HepG2 (cell line): Measurements from ENCODE around the gene VEGFA. TPM values are rescaled to one million over a fixed set of nuclear protein-coding genes. Genes with fewer than 3 reads are reported as not detected.

Experiments
- DMAP1 ChIP-seq: IDR thresholded peaks from 2 replicates; pipeline ENCODE4 v1.6.1; 2016
- FOXC1 ChIP-seq: sonication (generic); formaldehyde crosslinking; IDR thresholded peaks from 2 replicates; pipeline ENCODE4 v1.8.0; 2022; ENCODE audit warnings: mild to moderate bottlenecking, missing genetic modification reagents, borderline replicate concordance
- GMEB2 ChIP-seq: IDR thresholded peaks from 2 replicates; pipeline ENCODE4 v1.6.1; 2016; ENCODE audit warnings: missing biosample characterization, missing genetic modification reagents, low read depth
- GRHL1 ChIP-seq: sonication (generic); formaldehyde crosslinking; conservative IDR thresholded peaks from 2 replicates; pipeline ENCODE4 v1.8.0; 2022; ENCODE audit warnings: missing genetic modification reagents
- HMG20A ChIP-seq: IDR thresholded peaks from 2 replicates; pipeline ENCODE4 v1.6.1; 2016; ENCODE audit warnings: borderline replicate concordance
- HOXA3 ChIP-seq: sonication (generic); formaldehyde crosslinking; IDR thresholded peaks from 2 replicates; pipeline ENCODE4 v1.5.0; 2020; ENCODE audit warnings: missing genetic modification reagents
- HOXD1 ChIP-seq: sonication (generic); formaldehyde crosslinking; IDR thresholded peaks from 2 replicates; pipeline ENCODE4 v1.5.0; 2020; ENCODE audit warnings: missing genetic modification reagents
- IRX3 ChIP-seq: sonication (generic); formaldehyde crosslinking; IDR thresholded peaks from 2 replicates; pipeline ENCODE4 v1.8.1; 2023; ENCODE audit warnings: mild to moderate bottlenecking, low read depth, missing genetic modification reagents, borderline replicate concordance
- MAZ ChIP-seq, 2 experiments: sonication (generic) in 1 of 2; formaldehyde crosslinking in 1 of 2; IDR thresholded peaks; 2 replicates each; pipeline versions ENCODE4 v1.5.0 to v1.6.1; 2012 to 2020; ENCODE audit warnings: low read depth in 2 of 2, mild to moderate bottlenecking in 2 of 2, borderline replicate concordance in 1 of 2, improper control_type of control experiment in 1 of 2, low read length in 1 of 2, missing genetic modification reagents in 1 of 2, moderate library complexity in 1 of 2
- NR2C2 ChIP-seq: sonication (generic); formaldehyde crosslinking; IDR thresholded peaks from 2 replicates; pipeline ENCODE4 v1.4.0; 2020; ENCODE audit warnings: missing genetic modification reagents, mild to moderate bottlenecking, moderate library complexity, borderline replicate concordance
- PCBP1 ChIP-seq: fragments of 200-400 bp; formaldehyde crosslinking; IDR thresholded peaks from 2 replicates; pipeline ENCODE4 v1.6.1; 2017; ENCODE audit warnings: mild to moderate bottlenecking, low read depth, low read length, borderline replicate concordance
- RBM22 ChIP-seq: fragments of 200-400 bp; formaldehyde crosslinking; optimal IDR thresholded peaks from 2 replicates; pipeline ENCODE3; 2017; ENCODE audit warnings: mild to moderate bottlenecking, low read length, moderate library complexity
- SATB2 ChIP-seq: sonication (generic); formaldehyde crosslinking; IDR thresholded peaks from 2 replicates; pipeline ENCODE4 v1.5.0; 2020; ENCODE audit warnings: missing genetic modification reagents
- SMAD1 ChIP-seq: sonication (generic); formaldehyde crosslinking; IDR thresholded peaks from 2 replicates; pipeline ENCODE4 v1.4.0; 2020; ENCODE audit warnings: missing genetic modification reagents, low read depth, mild to moderate bottlenecking, borderline replicate concordance
- SNAI1 ChIP-seq: sonication (generic); formaldehyde crosslinking; IDR thresholded peaks from 2 replicates; pipeline ENCODE4 v1.5.0; 2020; ENCODE audit warnings: mild to moderate bottlenecking, missing genetic modification reagents, borderline replicate concordance
- SP5 ChIP-seq: IDR thresholded peaks from 2 replicates; pipeline ENCODE4 v1.6.1; 2016; ENCODE audit warnings: low read depth, borderline replicate concordance
- TARDBP ChIP-seq: sonication (generic); formaldehyde crosslinking; IDR thresholded peaks from 2 replicates; pipeline ENCODE4 v1.8.0; 2022; ENCODE audit warnings: mild to moderate bottlenecking, missing genetic modification reagents
- ZNF136 ChIP-seq: sonication (generic); formaldehyde crosslinking; IDR thresholded peaks from 2 replicates; pipeline ENCODE4 v1.8.1; 2022; ENCODE audit warnings: low read depth, mild to moderate bottlenecking, moderate library complexity, missing genetic modification reagents
- ZNF24 ChIP-seq: fragments of 450-650 bp; IDR thresholded peaks from 2 replicates; pipeline ENCODE4 v1.6.1; 2017; ENCODE audit warnings: antibody characterized with exemption, mild to moderate bottlenecking
- ZNF263 ChIP-seq: sonication (generic); formaldehyde crosslinking; IDR thresholded peaks from 2 replicates; pipeline ENCODE4 v1.4.0; 2020; ENCODE audit warnings: missing genetic modification reagents
- ZNF350 ChIP-seq: sonication (generic); formaldehyde crosslinking; IDR thresholded peaks from 2 replicates; pipeline ENCODE4 v1.4.0; 2020; ENCODE audit warnings: mild to moderate bottlenecking, low read depth, missing genetic modification reagents, borderline replicate concordance
- ZNF570 ChIP-seq: sonication (generic); formaldehyde crosslinking; IDR thresholded peaks from 2 replicates; pipeline ENCODE4 v1.4.0; 2020; ENCODE audit warnings: mild to moderate bottlenecking, missing genetic modification reagents, borderline replicate concordance
- ZNF800 ChIP-seq: sonication (generic); formaldehyde crosslinking; IDR thresholded peaks from 2 replicates; pipeline ENCODE4 v1.4.0; 2020; ENCODE audit warnings: missing genetic modification reagents
- ZNF850 ChIP-seq: sonication (generic); formaldehyde crosslinking; conservative IDR thresholded peaks from 2 replicates; pipeline ENCODE4 v1.9.0; 2021; ENCODE audit warnings: mild to moderate bottlenecking, missing genetic modification reagents
- ZSCAN22 ChIP-seq: sonication (generic); formaldehyde crosslinking; IDR thresholded peaks from 2 replicates; pipeline ENCODE4 v1.4.0; 2020; ENCODE audit warnings: mild to moderate bottlenecking, missing genetic modification reagents
- polyA plus RNA-seq, 8 experiments: library from polyadenylated mRNA; depleted of rRNA in 3 of 8; stranded (reverse) in 7 of 8; unstranded in 1 of 8; fragments of >200 nt; fragmentation: Illumina TruSeq in 4 of 8; extraction: Trizol in 4 of 8; gene quantifications; 2 replicates each; pipeline versions ENCODE4 v1.2.1 to v1.2.3, GENCODE V29; 2011 to 2016; ENCODE audit warnings: low read depth in 4 of 8, missing spikeins in 1 of 8, mixed read lengths in 1 of 8; ENCODE audit not compliant: insufficient read depth in 1 of 8
- total RNA-seq, 5 experiments: library from RNA; depleted of rRNA; stranded (reverse); fragments of >200 nt; fragmentation: Illumina TruSeq; extraction: Trizol; gene quantifications; 2 replicates each; pipeline ENCODE4 v1.2.3, GENCODE V29; 2016; ENCODE audit warnings: low read depth in 1 of 5

The VEGFA gene
- total and polyA plus RNA-seq, 2 of the 13 experiments (the other 11 are each of a cell fraction or from before 2014, with no cell fraction given), result 68.1 to 629 TPM

GRCh38 chr6:43724914-43725642, 44.9 kb upstream of the VEGFA start (continued):
- TF ChIP-seq MAZ (IDR thresholded peaks at IDR 0.05; ENCODE audit: borderline replicate concordance, low read depth, low read length), result no peak; the same call in 1 of the 2 replicates
- TF ChIP-seq MAZ (CRISPR knock-in tag; IDR thresholded peaks at IDR 0.05; ENCODE audit: low read depth), result peak; percentile 79
- TF ChIP-seq HOXA3 (CRISPR knock-in tag), result peak; percentile 39; the same call in 1 of the 2 replicates
- TF ChIP-seq HMG20A, result peak; percentile 88
- no peak for TF ChIP-seq GRHL1
- TF ChIP-seq SATB2 (CRISPR knock-in tag), result no peak
- TF ChIP-seq GMEB2 (CRISPR knock-in tag), result no peak
- no peak for TF ChIP-seq RBM22
- peak; percentile 68 for TF ChIP-seq TARDBP (CRISPR knock-in tag)
- TF ChIP-seq ZNF850 (CRISPR knock-in tag), result no peak
- peak; percentile 74; the same call in 1 of the 2 replicates for TF ChIP-seq SMAD1 (CRISPR knock-in tag)
- TF ChIP-seq DMAP1 (CRISPR knock-in tag), result peak; percentile 69
- TF ChIP-seq SP5, result 0 out of 2 replicates have a peak, but pooled peaks have one; percentile 44
- TF ChIP-seq SNAI1, result no peak
- 0 out of 2 replicates have a peak, but pooled peaks have one; percentile 44 for TF ChIP-seq ZNF800 (CRISPR knock-in tag)
- peak; percentile 54; the same call in 1 of the 2 replicates for TF ChIP-seq PCBP1
- no peak for TF ChIP-seq ZSCAN22 (CRISPR knock-in tag)
- TF ChIP-seq IRX3 (CRISPR knock-in tag), result no peak
- TF ChIP-seq FOXC1 (CRISPR knock-in tag), result peak; percentile 87
- TF ChIP-seq ZNF136, result no peak
- peak; percentile 97 for TF ChIP-seq ZNF350
- TF ChIP-seq ZNF24, result no peak
- TF ChIP-seq ZNF570 (CRISPR knock-in tag), result no peak
- peak; percentile 59; the same call in 1 of the 2 replicates for TF ChIP-seq NR2C2 (CRISPR knock-in tag)
- peak; percentile 61; the same call in 1 of the 2 replicates for TF ChIP-seq ZNF263 (CRISPR knock-in tag)
- TF ChIP-seq HOXD1 (CRISPR knock-in tag), result peak; percentile 70; the same call in 1 of the 2 replicates
